ENCODE measurements around the gene MESD.

DNA sequence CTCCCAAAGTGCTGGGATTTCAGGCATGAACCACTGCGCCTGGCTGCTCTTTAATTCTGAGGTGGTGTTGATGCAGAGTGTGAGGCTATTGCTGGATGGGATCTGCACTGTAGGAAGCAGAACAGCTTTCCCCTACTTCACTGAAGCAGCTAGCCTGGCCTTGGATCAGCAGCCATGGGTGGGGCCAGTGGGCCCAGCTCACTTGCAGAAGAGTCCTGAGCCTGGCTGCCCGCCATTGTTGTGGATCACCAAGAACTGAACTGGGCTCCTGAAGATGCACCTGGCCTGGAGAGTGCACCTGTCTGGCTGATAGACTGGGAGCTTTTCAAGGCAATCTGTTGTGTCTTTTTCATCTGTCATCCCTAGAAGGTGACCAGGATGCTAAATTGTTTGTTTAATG lies 23.0 kb upstream of the MESD start:
- TF ChIP-seq, protein P1, sequence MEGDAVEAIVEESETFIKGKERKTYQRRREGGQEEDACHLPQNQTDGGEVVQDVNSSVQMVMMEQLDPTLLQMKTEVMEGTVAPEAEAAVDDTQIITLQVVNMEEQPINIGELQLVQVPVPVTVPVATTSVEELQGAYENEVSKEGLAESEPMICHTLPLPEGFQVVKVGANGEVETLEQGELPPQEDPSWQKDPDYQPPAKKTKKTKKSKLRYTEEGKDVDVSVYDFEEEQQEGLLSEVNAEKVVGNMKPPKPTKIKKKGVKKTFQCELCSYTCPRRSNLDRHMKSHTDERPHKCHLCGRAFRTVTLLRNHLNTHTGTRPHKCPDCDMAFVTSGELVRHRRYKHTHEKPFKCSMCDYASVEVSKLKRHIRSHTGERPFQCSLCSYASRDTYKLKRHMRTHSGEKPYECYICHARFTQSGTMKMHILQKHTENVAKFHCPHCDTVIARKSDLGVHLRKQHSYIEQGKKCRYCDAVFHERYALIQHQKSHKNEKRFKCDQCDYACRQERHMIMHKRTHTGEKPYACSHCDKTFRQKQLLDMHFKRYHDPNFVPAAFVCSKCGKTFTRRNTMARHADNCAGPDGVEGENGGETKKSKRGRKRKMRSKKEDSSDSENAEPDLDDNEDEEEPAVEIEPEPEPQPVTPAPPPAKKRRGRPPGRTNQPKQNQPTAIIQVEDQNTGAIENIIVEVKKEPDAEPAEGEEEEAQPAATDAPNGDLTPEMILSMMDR (conservative IDR thresholded peaks at IDR 0.05; ENCODE audit: low read depth, low read length): no peak
- no peak for TF ChIP-seq EZH2 (IDR thresholded peaks at IDR 0.05; ENCODE audit: low read length, unreplicated experiment)

Data from PC-3 (cell line).